ENCODE data around the gene TEX54.

TEX54 gene

DNA sequence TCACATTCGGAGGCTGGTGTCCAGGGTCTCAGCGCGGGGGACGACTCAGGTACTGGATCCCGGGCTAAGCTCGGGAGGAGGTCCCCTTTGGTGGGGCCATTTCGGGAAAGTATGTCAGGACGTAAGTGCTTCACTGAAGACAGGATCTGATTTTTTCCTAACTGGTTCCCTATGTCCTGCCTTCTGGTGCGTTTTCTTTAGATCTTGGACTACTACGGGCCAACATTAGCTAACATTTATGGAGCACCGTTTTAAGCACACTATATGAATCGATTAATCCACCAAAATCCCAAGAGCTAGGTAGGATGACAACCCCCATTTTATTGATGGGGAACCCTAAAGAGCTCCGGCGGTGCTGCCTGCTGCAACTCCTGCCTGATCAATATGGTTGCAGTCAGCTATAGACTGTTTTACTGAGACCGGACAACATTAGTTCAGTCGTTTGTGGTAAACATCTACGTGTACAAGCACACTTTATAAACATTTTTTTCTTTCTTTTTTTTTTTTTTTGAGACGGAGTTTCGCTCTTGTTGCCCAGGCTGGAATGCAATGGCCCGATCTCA lies 23.8 kb upstream of the TEX54 start:
- no peak for DNase-seq (ENCODE audit: extremely low spot score)
- CTCF ChIA-PET = interaction anchor here (0.6 kb wide), 1 partner anchor 18 kb away, joined by 3 read pairs; no protein-coding TSS in a partner anchor
- no peak for TF ChIP-seq HDGF (IDR thresholded peaks at IDR 0.05; ENCODE audit: borderline replicate concordance)
- TF ChIP-seq ARNT (IDR thresholded peaks at IDR 0.05) = no peak
- TF ChIP-seq NFRKB (IDR thresholded peaks at IDR 0.05) = no peak
- no peak for TF ChIP-seq SP1 (IDR thresholded peaks at IDR 0.05)
- no peak for TF ChIP-seq SUZ12 (IDR thresholded peaks at IDR 0.05)
- TF ChIP-seq LEF1 (IDR thresholded peaks at IDR 0.05; ENCODE audit: borderline replicate concordance) = no peak
- TF ChIP-seq BHLHE40 (IDR thresholded peaks at IDR 0.05; ENCODE audit: borderline replicate concordance) = no peak
- TF ChIP-seq L3MBTL2 (conservative IDR thresholded peaks at IDR 0.05) = no peak; the same call in 1 of the 2 replicates
- no peak for TF ChIP-seq TARDBP (IDR thresholded peaks at IDR 0.05)
- no peak for TF ChIP-seq FOXM1 (IDR thresholded peaks at IDR 0.05; ENCODE audit: borderline replicate concordance)
- no peak for TF ChIP-seq FOXK2 (IDR thresholded peaks at IDR 0.05)
- no peak for TF ChIP-seq ZNF384 (IDR thresholded peaks at IDR 0.05)
- no peak for TF ChIP-seq ELF4 (IDR thresholded peaks at IDR 0.05)
- POLR2A ChIA-PET = interaction anchor here (0.6 to 9.9 kb wide), 40 partner anchors 9 to 264 kb away, joined by 3 to 331 read pairs (median 7); partner anchors contain the start of genes BSCL2, C11orf98, CSKMT and GNG3

- CTCF ChIA-PET = interaction anchor here (0.6 kb wide), 1 partner anchor 18 kb away, joined by 3 read pairs; no protein-coding TSS in a partner anchor
- peak; percentile 98 for DNase-seq (ENCODE audit: extremely low spot score)
- no peak for TF ChIP-seq BHLHE40 (IDR thresholded peaks at IDR 0.05; ENCODE audit: borderline replicate concordance)
- TF ChIP-seq NFRKB (IDR thresholded peaks at IDR 0.05) = peak; percentile 78
- TF ChIP-seq TARDBP (IDR thresholded peaks at IDR 0.05) = peak; percentile 57; the same call in 1 of the 2 replicates
- peak; percentile 6; the same call in 1 of the 2 replicates for TF ChIP-seq CTBP1 (IDR thresholded peaks at IDR 0.05; ENCODE audit: borderline replicate concordance)
- TF ChIP-seq LEF1 (IDR thresholded peaks at IDR 0.05; ENCODE audit: borderline replicate concordance) = no peak; the same call in 1 of the 2 replicates
- peak; percentile 93 for TF ChIP-seq L3MBTL2 (conservative IDR thresholded peaks at IDR 0.05)
- no peak; the same call in 1 of the 2 replicates for TF ChIP-seq ARNT (IDR thresholded peaks at IDR 0.05)
- no peak for TF ChIP-seq FOXA1 (IDR thresholded peaks at IDR 0.05)
- TF ChIP-seq SUZ12 (IDR thresholded peaks at IDR 0.05) = no peak
- TF ChIP-seq SP1 (IDR thresholded peaks at IDR 0.05) = no peak
- no peak for TF ChIP-seq FOXK2 (IDR thresholded peaks at IDR 0.05)
- no peak for TF ChIP-seq ZNF384 (IDR thresholded peaks at IDR 0.05)
- TF ChIP-seq ELF4 (IDR thresholded peaks at IDR 0.05) = peak; percentile 99
- TF ChIP-seq, protein P1, sequence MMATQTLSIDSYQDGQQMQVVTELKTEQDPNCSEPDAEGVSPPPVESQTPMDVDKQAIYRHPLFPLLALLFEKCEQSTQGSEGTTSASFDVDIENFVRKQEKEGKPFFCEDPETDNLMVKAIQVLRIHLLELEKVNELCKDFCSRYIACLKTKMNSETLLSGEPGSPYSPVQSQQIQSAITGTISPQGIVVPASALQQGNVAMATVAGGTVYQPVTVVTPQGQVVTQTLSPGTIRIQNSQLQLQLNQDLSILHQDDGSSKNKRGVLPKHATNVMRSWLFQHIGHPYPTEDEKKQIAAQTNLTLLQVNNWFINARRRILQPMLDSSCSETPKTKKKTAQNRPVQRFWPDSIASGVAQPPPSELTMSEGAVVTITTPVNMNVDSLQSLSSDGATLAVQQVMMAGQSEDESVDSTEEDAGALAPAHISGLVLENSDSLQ (IDR thresholded peaks at IDR 0.05) = no peak
- no peak for TF ChIP-seq FOXM1 (IDR thresholded peaks at IDR 0.05; ENCODE audit: borderline replicate concordance)
- TF ChIP-seq HDGF (IDR thresholded peaks at IDR 0.05; ENCODE audit: borderline replicate concordance) = no peak
- POLR2A ChIA-PET = interaction anchor here (0.6 to 9.9 kb wide), 39 partner anchors 10 to 264 kb away, joined by 3 to 331 read pairs (median 7); partner anchors contain the start of genes BSCL2, C11orf98, CSKMT and GNG3
Observed at GRCh38 chr11:62855571-62856332, 23.1 kb upstream of the TEX54 start.

DNA sequence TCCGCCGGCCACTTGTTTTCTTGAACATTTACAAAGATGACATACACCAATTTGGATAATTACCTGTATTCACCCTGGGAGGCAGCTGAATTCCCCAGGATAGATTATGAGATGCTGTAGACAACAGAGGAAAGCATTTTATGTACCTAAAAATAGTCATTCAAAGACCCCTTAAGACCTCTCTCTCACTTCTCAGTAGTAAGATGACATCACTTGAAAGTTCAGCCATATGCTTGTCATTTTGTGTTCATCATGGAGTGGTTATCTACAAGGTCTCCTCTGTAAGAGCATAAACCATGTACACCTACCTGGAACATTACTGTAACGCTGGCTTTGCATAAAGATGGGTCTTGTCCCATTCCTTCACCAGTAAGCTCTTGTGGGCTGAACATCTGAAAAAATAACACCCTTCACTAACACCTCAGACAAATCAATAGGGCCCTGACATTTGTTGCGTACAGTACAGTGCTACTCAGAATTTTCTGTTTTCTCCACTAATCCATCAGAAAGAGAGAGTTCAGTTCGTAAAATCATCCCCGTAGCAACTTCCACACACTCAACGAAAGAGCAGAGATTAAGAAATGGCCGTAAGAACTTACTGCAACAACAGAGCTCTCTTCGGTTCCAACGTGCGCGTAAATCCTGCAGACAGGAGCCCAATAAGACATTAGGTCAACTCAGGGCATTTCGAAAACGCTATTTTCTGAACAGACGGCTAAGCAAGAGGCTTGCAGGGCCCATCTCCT lies 22.4 kb upstream of the TEX54 start:
- POLR2A ChIA-PET = interaction anchor here (1.0 to 9.9 kb wide), 30 partner anchors 10 to 202 kb away, joined by 3 to 331 read pairs (median 10); partner anchors contain the start of genes BSCL2, C11orf98, CSKMT and GNG3
- no peak for DNase-seq (ENCODE audit: extremely low spot score)
- TF ChIP-seq FOXM1 (IDR thresholded peaks at IDR 0.05; ENCODE audit: borderline replicate concordance) (no peak), ELF4 (IDR thresholded peaks at IDR 0.05) (no peak), SUZ12 (IDR thresholded peaks at IDR 0.05) (no peak), NFRKB (IDR thresholded peaks at IDR 0.05) (no peak), LEF1 (IDR thresholded peaks at IDR 0.05; ENCODE audit: borderline replicate concordance) (no peak)
- CTCF ChIA-PET = no interaction called here

DNA sequence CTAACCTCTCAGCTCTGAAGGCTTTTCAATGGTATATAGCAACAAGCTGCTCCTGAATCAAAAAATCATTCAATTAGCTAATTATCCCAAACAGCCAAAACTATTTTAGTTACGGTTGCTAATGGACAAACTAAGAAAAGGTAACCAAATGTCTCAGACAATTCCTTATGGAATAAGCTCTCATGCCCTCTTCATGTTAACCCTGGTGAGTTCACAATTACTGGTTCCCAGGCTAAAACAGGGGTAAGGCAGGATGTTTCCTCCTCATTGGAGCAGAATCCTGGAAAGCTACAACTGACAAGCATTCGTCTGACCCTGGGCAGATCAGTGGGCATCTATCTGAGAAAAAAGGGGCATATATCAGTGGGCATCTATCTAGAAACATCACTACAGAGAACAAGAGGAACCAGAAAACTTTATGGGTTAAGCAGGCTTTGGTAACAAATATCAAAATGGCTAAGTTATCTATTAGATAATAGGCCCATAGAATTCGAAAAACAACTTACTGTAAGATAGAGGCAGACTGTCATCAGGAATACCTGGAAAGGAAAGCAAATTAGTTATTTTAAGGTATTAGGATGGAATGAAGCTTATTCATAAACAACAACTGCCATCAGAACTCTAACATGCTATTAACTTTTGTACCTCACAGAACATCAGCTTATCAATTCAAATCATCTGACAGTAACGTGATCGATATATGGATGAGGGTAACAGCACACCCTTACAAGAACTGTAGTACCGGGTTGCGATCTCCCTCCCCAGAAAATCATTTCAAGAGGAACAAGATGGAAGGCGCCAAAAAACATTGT lies 21.6 kb upstream of the TEX54 start:
- CTCF ChIA-PET = interaction anchor here (0.9 to 1.0 kb wide), 2 partner anchors 62 to 68 kb away, joined by 3 to 6 read pairs; no protein-coding TSS in a partner anchor
- no peak for DNase-seq (ENCODE audit: extremely low spot score)
- POLR2A ChIA-PET = interaction anchor here (1.0 to 9.9 kb wide), 18 partner anchors 9 to 436 kb away, joined by 3 to 331 read pairs (median 18); partner anchors contain the start of genes BSCL2, GNG3, HNRNPUL2 and SLC3A2
- no peak for TF ChIP-seq ZNF384 (IDR thresholded peaks at IDR 0.05)
- no peak for TF ChIP-seq ELF4 (IDR thresholded peaks at IDR 0.05)
- no peak for TF ChIP-seq CTBP1 (IDR thresholded peaks at IDR 0.05; ENCODE audit: borderline replicate concordance)
- no peak for TF ChIP-seq HDGF (IDR thresholded peaks at IDR 0.05; ENCODE audit: borderline replicate concordance)
- TF ChIP-seq L3MBTL2 (conservative IDR thresholded peaks at IDR 0.05) = no peak
- TF ChIP-seq BHLHE40 (IDR thresholded peaks at IDR 0.05; ENCODE audit: borderline replicate concordance) = no peak
- TF ChIP-seq FOXA1 (IDR thresholded peaks at IDR 0.05) = no peak
- TF ChIP-seq LEF1 (IDR thresholded peaks at IDR 0.05; ENCODE audit: borderline replicate concordance) = no peak
- no peak for TF ChIP-seq NFRKB (IDR thresholded peaks at IDR 0.05)
- TF ChIP-seq SUZ12 (IDR thresholded peaks at IDR 0.05) = no peak
- no peak for TF ChIP-seq ARNT (IDR thresholded peaks at IDR 0.05)
- TF ChIP-seq FOXK2 (IDR thresholded peaks at IDR 0.05) = no peak
- no peak for TF ChIP-seq TARDBP (IDR thresholded peaks at IDR 0.05)
- no peak for TF ChIP-seq FOXM1 (IDR thresholded peaks at IDR 0.05; ENCODE audit: borderline replicate concordance)
- TF ChIP-seq SP1 (IDR thresholded peaks at IDR 0.05) = no peak
- TF ChIP-seq, protein P1 (IDR thresholded peaks at IDR 0.05) = no peak
